ENCODE measurements around the gene XIST.
"Not testable (repeated sequence)": the region's sequence is repeated elsewhere in the genome, so short reads cannot be mapped to it uniquely, and the experiment has no call there.

The XIST gene

GRCh38 chrX:73852467-73852866 is at the start of gene XIST:
Gene XIST (minus strand): TSS chrX:73852714.
- no peak for DNase-seq (ENCODE audit: low read depth, low spot score)

- not testable (repeated sequence) for DNase-seq (ENCODE audit: low read depth, low spot score)
Observed at GRCh38 chrX:73898315-73898714, 45.8 kb upstream of the XIST start.

- not testable (repeated sequence) for DNase-seq (ENCODE audit: low read depth, low spot score)
Observed at GRCh38 chrX:73892515-73893090, 40.1 kb upstream of the XIST start.

- not testable (repeated sequence) for DNase-seq (ENCODE audit: low read depth, low spot score)
Observed at GRCh38 chrX:73882260-73882659, 29.7 kb upstream of the XIST start.

GRCh38 chrX:73877687-73878086 is 25.2 kb upstream of the XIST start:
- DNase-seq (ENCODE audit: low read depth, low spot score) = no peak

GRCh38 chrX:73876911-73877310 is 24.4 kb upstream of the XIST start:
- no peak for DNase-seq (ENCODE audit: low read depth, low spot score)

- no peak for DNase-seq (ENCODE audit: low read depth, low spot score)
Observed at GRCh38 chrX:73868916-73869315, 16.4 kb upstream of the XIST start.

- DNase-seq (ENCODE audit: low read depth, low spot score) = no peak
Observed at GRCh38 chrX:73867144-73867543, 14.6 kb upstream of the XIST start.

- DNase-seq (ENCODE audit: low read depth, low spot score) = no peak
Observed at GRCh38 chrX:73863852-73864251, 11.3 kb upstream of the XIST start.

GRCh38 chrX:73863268-73863667 is 10.8 kb upstream of the XIST start:
- no peak for DNase-seq (ENCODE audit: low read depth, low spot score)

- no peak for DNase-seq (ENCODE audit: low read depth, low spot score)
Observed at GRCh38 chrX:73859622-73860021, 7.1 kb upstream of the XIST start.

- no peak for DNase-seq (ENCODE audit: low read depth, low spot score)
Observed at GRCh38 chrX:73855546-73855945, 3.0 kb upstream of the XIST start.

GRCh38 chrX:73852022-73852421 is 492 bp downstream of the XIST start:
- DNase-seq (ENCODE audit: low read depth, low spot score) = no peak

GRCh38 chrX:73851014-73852009 is 1.2 kb downstream of the XIST start:
- DNase-seq (ENCODE audit: low read depth, low spot score) = no peak

- DNase-seq (ENCODE audit: low read depth, low spot score) = no peak
Observed at GRCh38 chrX:73850124-73851013, 2.1 kb downstream of the XIST start.

- no peak for DNase-seq (ENCODE audit: low read depth, low spot score)
Observed at GRCh38 chrX:73849073-73849472, 3.4 kb downstream of the XIST start.

GRCh38 chrX:73847991-73848390 is 4.5 kb downstream of the XIST start:
- no peak for DNase-seq (ENCODE audit: low read depth, low spot score)

- no peak for DNase-seq (ENCODE audit: low read depth, low spot score)
Observed at GRCh38 chrX:73847100-73847499, 5.4 kb downstream of the XIST start.

GRCh38 chrX:73842541-73843234 is 9.8 kb downstream of the XIST start:
- no peak for DNase-seq (ENCODE audit: low read depth, low spot score)

- no peak for DNase-seq (ENCODE audit: low read depth, low spot score)
Observed at GRCh38 chrX:73841337-73841736, 11.2 kb downstream of the XIST start.

All from brain pericyte (primary cell).